ENCODE data around the gene FAF1.

The FAF1 gene

GRCh38 chr1:50487725-50488124 is 472.3 kb downstream of the FAF1 start:
- no peak for TF ChIP-seq CTCF (IDR thresholded peaks at IDR 0.05)

- no peak for TF ChIP-seq CTCF (IDR thresholded peaks at IDR 0.05)
Measured at GRCh38 chr1:50481142-50481736, 478.8 kb downstream of the FAF1 start.

- TF ChIP-seq CTCF (IDR thresholded peaks at IDR 0.05) = no peak
Measured at GRCh38 chr1:50476800-50477199, 483.3 kb downstream of the FAF1 start.

DNA sequence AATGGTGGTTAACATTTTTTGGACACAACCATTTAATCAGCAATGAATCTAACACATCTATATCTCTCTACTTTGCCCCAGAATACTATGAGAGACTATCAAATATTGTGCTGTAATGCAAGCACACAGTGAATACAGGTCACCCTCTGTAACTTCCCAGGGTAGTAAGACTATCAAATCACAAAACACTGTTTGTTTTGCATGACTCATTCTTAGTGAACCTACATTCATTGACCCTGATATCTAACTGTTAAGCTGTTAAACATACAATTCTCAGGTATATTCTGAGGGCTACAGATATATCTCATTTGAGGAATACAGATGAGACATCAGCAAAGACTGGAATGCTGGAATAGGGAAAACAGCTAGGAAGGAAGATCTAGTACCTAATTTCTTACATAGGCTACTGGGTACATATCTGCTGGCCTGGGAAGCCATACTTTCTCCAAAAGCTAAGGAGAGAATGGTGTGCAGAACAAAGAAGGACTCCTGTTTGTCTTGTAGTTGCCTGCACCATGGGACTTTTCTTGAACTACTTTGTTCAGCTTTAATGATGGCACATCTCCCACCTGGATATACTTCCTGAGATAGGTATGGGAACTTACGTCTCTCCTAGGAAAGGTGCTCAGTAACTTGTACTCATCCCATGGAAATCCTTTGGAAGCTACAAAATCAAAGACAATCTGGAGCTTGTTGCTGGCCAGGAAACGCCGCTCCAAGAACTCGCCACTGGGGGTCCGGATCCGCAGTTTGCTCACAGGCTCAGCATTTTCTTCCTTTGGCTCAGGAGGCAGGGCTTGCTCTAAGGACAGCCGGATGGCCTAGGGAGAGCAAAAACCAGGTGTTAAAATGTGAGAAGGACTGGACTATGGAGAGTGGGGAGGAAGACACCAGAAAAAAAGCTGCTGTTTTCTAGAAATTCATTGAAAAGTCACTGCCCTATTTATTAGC is 484.9 kb downstream of the FAF1 start:
- TF ChIP-seq CTCF (IDR thresholded peaks at IDR 0.05) = no peak

DNA sequence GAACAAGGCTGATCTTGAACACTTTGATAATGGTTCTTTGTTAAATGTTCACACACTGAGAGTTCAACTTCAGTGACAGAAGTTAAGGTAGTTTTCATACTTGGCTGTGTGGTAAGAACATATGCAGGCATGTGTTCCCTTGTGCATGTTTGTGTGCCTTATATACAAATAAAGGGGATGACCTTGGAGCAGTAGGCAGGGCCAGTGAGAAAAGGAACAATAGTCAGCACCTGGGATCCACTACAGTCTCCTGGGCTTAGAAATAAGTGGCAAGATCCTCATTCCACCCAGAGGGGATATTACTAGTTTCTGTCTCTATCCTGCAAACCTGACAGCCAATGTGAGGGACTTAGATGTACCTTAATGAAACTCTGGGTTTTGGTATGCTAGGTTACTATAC is 486.6 kb downstream of the FAF1 start:
- no peak for TF ChIP-seq CTCF (IDR thresholded peaks at IDR 0.05)

DNA sequence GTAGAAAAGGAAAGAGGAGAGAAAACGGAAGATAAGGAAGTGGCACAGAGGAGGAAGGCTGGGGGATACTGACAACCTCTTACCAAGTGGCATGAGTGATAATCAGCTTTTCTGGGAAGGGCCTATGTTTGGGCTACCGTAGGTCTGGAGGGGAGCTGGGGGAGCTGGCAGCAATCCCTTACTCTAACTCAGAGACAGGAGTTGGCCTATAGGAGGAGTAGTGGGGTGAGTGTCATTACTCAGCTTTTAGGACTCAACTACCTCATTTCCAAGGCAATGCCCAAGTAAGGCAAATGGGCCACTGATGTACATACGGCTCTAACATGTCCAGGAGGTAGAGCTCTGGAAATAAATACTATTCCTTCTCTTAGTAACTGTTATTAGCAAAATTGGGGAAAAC is 488.1 kb downstream of the FAF1 start:
- no peak for TF ChIP-seq CTCF (IDR thresholded peaks at IDR 0.05)

- no peak for TF ChIP-seq CTCF (IDR thresholded peaks at IDR 0.05)
Measured at GRCh38 chr1:50462964-50463363, 497.1 kb downstream of the FAF1 start.
